Lung microvascular endothelial cell (primary cell): ENCODE results near the gene ADCY3. TPM values are rescaled to one million over a fixed set of nuclear protein-coding genes. Genes with fewer than 3 reads are reported as not detected.
A peak's percentile ranks its signal among the peaks of the same experiment; 100 is the strongest.

Source experiments
- DNase-seq, 2 donors: peaks; one replicate each; pipeline versions ENCODE4 v3.0.0 to v3.0.0-alpha.2; 2010; ENCODE audit warnings: low read depth in 2 of 2
- total RNA-seq: library from RNA; depleted of rRNA; stranded (reverse); fragments of >200 nt; gene quantifications from 2 replicates; pipeline ENCODE4 v1.2.1, GENCODE V29; 2014

ADCY3 gene
- total RNA-seq, 1 donor from 2014 or later, result 5.2 TPM

- no peak for DNase-seq
Measured at GRCh38 chr2:24926220-24926601, 6.2 kb upstream of the ADCY3 start.

GRCh38 chr2:24925815-24926214, 5.8 kb upstream of the ADCY3 start:
- no peak for DNase-seq

- no peak for DNase-seq
Measured at GRCh38 chr2:24924732-24925131, 4.7 kb upstream of the ADCY3 start.

- no peak for DNase-seq
Measured at GRCh38 chr2:24924266-24924665, 4.2 kb upstream of the ADCY3 start.

- no peak for DNase-seq
Measured at GRCh38 chr2:24923106-24923505, 3.1 kb upstream of the ADCY3 start.

- no peak for DNase-seq
Measured at GRCh38 chr2:24922556-24922955, 2.5 kb upstream of the ADCY3 start.

- DNase-seq, result peak in 1 of 2 donors; percentile 20
Measured at GRCh38 chr2:24920809-24921441, 888 bp upstream of the ADCY3 start.

- peak; percentile 10 to 21 for DNase-seq
Measured at GRCh38 chr2:24919506-24920097, 435 bp downstream of the ADCY3 start.

- no peak for DNase-seq
Measured at GRCh38 chr2:24919037-24919505, 966 bp downstream of the ADCY3 start.

GRCh38 chr2:24918326-24919036, 1.6 kb downstream of the ADCY3 start:
- DNase-seq, result no peak

GRCh38 chr2:24917731-24918325, 2.2 kb downstream of the ADCY3 start:
- no peak for DNase-seq

GRCh38 chr2:24917086-24917485, 3.0 kb downstream of the ADCY3 start:
- no peak for DNase-seq

GRCh38 chr2:24915796-24916195, 4.2 kb downstream of the ADCY3 start:
- no peak for DNase-seq

GRCh38 chr2:24915175-24915574, 4.9 kb downstream of the ADCY3 start:
- DNase-seq, result no peak

GRCh38 chr2:24914713-24915112, 5.3 kb downstream of the ADCY3 start:
- DNase-seq, result no peak

- DNase-seq, result no peak
Measured at GRCh38 chr2:24913911-24914310, 6.1 kb downstream of the ADCY3 start.

GRCh38 chr2:24912986-24913385, 7.1 kb downstream of the ADCY3 start:
- no peak for DNase-seq

GRCh38 chr2:24912523-24912922, 7.5 kb downstream of the ADCY3 start:
- peak; percentile 36 to 54 for DNase-seq

GRCh38 chr2:24910245-24910644, 9.8 kb downstream of the ADCY3 start:
- DNase-seq, result no peak

- DNase-seq, result no peak
Measured at GRCh38 chr2:24909555-24910177, 10.4 kb downstream of the ADCY3 start.

- no peak for DNase-seq
Measured at GRCh38 chr2:24908461-24908901, 11.6 kb downstream of the ADCY3 start.

- peak in 1 of 2 donors; percentile 83 for DNase-seq
Measured at GRCh38 chr2:24907116-24907515, 12.9 kb downstream of the ADCY3 start.
